ACC112 (cell line): ENCODE measurements around the gene CACNG1.

ENCODE experiments used
- H2AFZ ChIP-seq: fragments of 200-600 bp; sonication (generic); one replicate; pipeline ENCODE4 v1.6.0; 2017; ENCODE audit warnings: antibody characterized with exemption, low read length; ENCODE audit not compliant: unreplicated experiment
- H3K27ac ChIP-seq: fragments of 200-600 bp; sonication (generic); 2 replicates; pipeline ENCODE4 v1.5.1; 2014; ENCODE audit warnings: low read depth, mild to moderate bottlenecking, antibody characterized with exemption, low read length, moderate library complexity
- H3K27me3 ChIP-seq: fragments of 200-600 bp; sonication (generic); 2 replicates; pipeline ENCODE4 v1.6.1; 2014; ENCODE audit warnings: mild to moderate bottlenecking, antibody characterized with exemption, low read length, moderate library complexity, mixed read lengths; ENCODE audit not compliant: insufficient read depth
- H3K36me3 ChIP-seq: fragments of 200-600 bp; sonication (generic); 2 replicates; pipeline ENCODE4 v1.6.1; 2016; ENCODE audit warnings: mild to moderate bottlenecking, antibody characterized with exemption, low read length, moderate library complexity, mixed read lengths; ENCODE audit not compliant: insufficient read depth
- H3K4me1 ChIP-seq: fragments of 200-600 bp; sonication (generic); one replicate; pipeline ENCODE4 v1.6.1; 2016; ENCODE audit warnings: low read length, mixed read lengths; ENCODE audit not compliant: insufficient read depth, unreplicated experiment, control insufficient read depth
- H3K4me3 ChIP-seq: fragments of 200-600 bp; sonication (generic); 2 replicates; pipeline ENCODE4 v1.5.1; 2014; ENCODE audit warnings: mild to moderate bottlenecking, low read depth, low read length
- H3K79me2 ChIP-seq: fragments of 200-600 bp; sonication (generic); one replicate; pipeline ENCODE4 v1.6.0; 2016; ENCODE audit warnings: low read length; ENCODE audit not compliant: control insufficient read depth, unreplicated experiment, insufficient read depth

The CACNG1 gene

GRCh38 chr17:67044016-67044772 lies at the start of gene CACNG1:
Gene CACNG1, plus strand, starts transcription at chr17:67044554. Its CDS starts 107 bp downstream, at chr17:67044661.
- Histone ChIP-seq H3K79me2 (no peaks in the 10 kb centered on the region), H3K4me1 (no peaks in the 10 kb centered on the region), H3K27ac (no peak within 1 kb of the TSS), H3K4me3 (no peak within 1 kb of the TSS), H2AFZ (no peak within 1 kb of the TSS), H3K27me3 (peaks cover 54% of the 10 kb centered on the region), H3K36me3 (no peaks in the 10 kb centered on the region)

GRCh38 chr17:66994930-66995535 lies 49.3 kb upstream of the CACNG1 start:
- Histone ChIP-seq H3K79me2 (no peaks in the 10 kb centered on the region), H3K4me3 (no peak overlapping the region), H3K4me1 (no peaks in the 10 kb centered on the region), H3K27ac (no peak overlapping the region), H3K27me3 (peaks cover 39% of the 10 kb centered on the region), H2AFZ (no peak overlapping the region), H3K36me3 (no peaks in the 10 kb centered on the region)

GRCh38 chr17:66995944-66996343 lies 48.4 kb upstream of the CACNG1 start:
- Histone ChIP-seq H3K4me1 (no peaks in the 10 kb centered on the region), H3K79me2 (no peaks in the 10 kb centered on the region), H2AFZ (no peak overlapping the region), H3K27me3 (peaks cover 38% of the 10 kb centered on the region), H3K36me3 (no peaks in the 10 kb centered on the region), H3K4me3 (no peak overlapping the region), H3K27ac (no peak overlapping the region)

GRCh38 chr17:66996926-66997325 lies 47.4 kb upstream of the CACNG1 start:
- Histone ChIP-seq H2AFZ (no peak overlapping the region), H3K27me3 (peaks cover 38% of the 10 kb centered on the region), H3K4me3 (no peak overlapping the region), H3K79me2 (no peaks in the 10 kb centered on the region), H3K4me1 (no peaks in the 10 kb centered on the region), H3K27ac (no peak overlapping the region), H3K36me3 (no peaks in the 10 kb centered on the region)

- Histone ChIP-seq H3K4me1 (no peaks in the 10 kb centered on the region), H3K36me3 (no peaks in the 10 kb centered on the region), H3K4me3 (no peak overlapping the region), H3K79me2 (no peaks in the 10 kb centered on the region), H2AFZ (no peak overlapping the region), H3K27ac (no peak overlapping the region), H3K27me3 (peaks cover 90% of the 10 kb centered on the region)
Observed at GRCh38 chr17:67003231-67003630, 41.1 kb upstream of the CACNG1 start.

- no peak overlapping the region for H3K27ac ChIP-seq
- H3K27me3 ChIP-seq = peaks cover 88% of the 10 kb centered on the region
- H3K4me1 ChIP-seq = no peaks in the 10 kb centered on the region
- H3K4me3 ChIP-seq = no peak overlapping the region
- H3K36me3 ChIP-seq = no peaks in the 10 kb centered on the region
- no peak overlapping the region for H2AFZ ChIP-seq
- H3K79me2 ChIP-seq = no peaks in the 10 kb centered on the region
Observed at GRCh38 chr17:67004181-67004580, 40.2 kb upstream of the CACNG1 start.

GRCh38 chr17:67007266-67007665 lies 37.1 kb upstream of the CACNG1 start:
- Histone ChIP-seq H3K27me3 (peaks cover 97% of the 10 kb centered on the region), H3K4me3 (no peak overlapping the region), H3K36me3 (no peaks in the 10 kb centered on the region), H3K79me2 (no peaks in the 10 kb centered on the region), H2AFZ (no peak overlapping the region), H3K27ac (no peak overlapping the region), H3K4me1 (no peaks in the 10 kb centered on the region)

GRCh38 chr17:67008101-67008500 lies 36.3 kb upstream of the CACNG1 start:
- Histone ChIP-seq H3K27me3 (peaks cover 97% of the 10 kb centered on the region), H3K27ac (no peak overlapping the region), H2AFZ (no peak overlapping the region), H3K4me1 (no peaks in the 10 kb centered on the region), H3K36me3 (no peaks in the 10 kb centered on the region), H3K79me2 (no peaks in the 10 kb centered on the region), H3K4me3 (no peak overlapping the region)

- peaks cover 90% of the 10 kb centered on the region for H3K27me3 ChIP-seq
- no peaks in the 10 kb centered on the region for H3K79me2 ChIP-seq
- no peaks in the 10 kb centered on the region for H3K4me1 ChIP-seq
- H3K4me3 ChIP-seq = no peak overlapping the region
- H2AFZ ChIP-seq = no peak overlapping the region
- no peak overlapping the region for H3K27ac ChIP-seq
- no peaks in the 10 kb centered on the region for H3K36me3 ChIP-seq
Observed at GRCh38 chr17:67011527-67012175, 32.7 kb upstream of the CACNG1 start.

GRCh38 chr17:67013891-67014290 lies 30.5 kb upstream of the CACNG1 start:
- H3K36me3 ChIP-seq = no peaks in the 10 kb centered on the region
- no peaks in the 10 kb centered on the region for H3K4me1 ChIP-seq
- no peaks in the 10 kb centered on the region for H3K79me2 ChIP-seq
- H3K27me3 ChIP-seq = peaks cover 81% of the 10 kb centered on the region
- no peak overlapping the region for H3K27ac ChIP-seq
- no peak overlapping the region for H2AFZ ChIP-seq
- H3K4me3 ChIP-seq = no peak overlapping the region

GRCh38 chr17:67015001-67015400 lies 29.4 kb upstream of the CACNG1 start:
- H2AFZ ChIP-seq = no peak overlapping the region
- no peaks in the 10 kb centered on the region for H3K36me3 ChIP-seq
- no peak overlapping the region for H3K4me3 ChIP-seq
- no peaks in the 10 kb centered on the region for H3K79me2 ChIP-seq
- H3K4me1 ChIP-seq = no peaks in the 10 kb centered on the region
- no peak overlapping the region for H3K27ac ChIP-seq
- peaks cover 72% of the 10 kb centered on the region for H3K27me3 ChIP-seq
